ENCODE data around the gene C1D.
A peak's percentile ranks its signal among the peaks of the same experiment; 100 is the strongest.
"Not testable (repeated sequence)": the region's sequence is repeated elsewhere in the genome, so short reads cannot be mapped to it uniquely, and the experiment has no call there.

Gene C1D

GRCh38 chr2:68062680-68063387 is at the start of gene C1D:
Gene C1D (minus strand): TSS chr2:68063004. CDS start chr2:68047310, 15,694 bp downstream.
- peak; percentile 98 for DNase-seq

GRCh38 chr2:68110102-68110501 is 47.3 kb upstream of the C1D start:
- no peak for DNase-seq

GRCh38 chr2:68108120-68108519 is 45.3 kb upstream of the C1D start:
- DNase-seq, result no peak

- DNase-seq, result no peak
Observed at GRCh38 chr2:68107475-68107874, 44.7 kb upstream of the C1D start.

- DNase-seq, result no peak
Observed at GRCh38 chr2:68104111-68104835, 41.5 kb upstream of the C1D start.

GRCh38 chr2:68103709-68104055 is 40.9 kb upstream of the C1D start:
- no peak for DNase-seq

GRCh38 chr2:68103030-68103708 is 40.4 kb upstream of the C1D start:
- no peak for DNase-seq

- DNase-seq, result no peak
Observed at GRCh38 chr2:68100189-68100588, 37.4 kb upstream of the C1D start.

GRCh38 chr2:68099260-68099659 is 36.5 kb upstream of the C1D start:
- DNase-seq, result no peak

- no peak for DNase-seq
Observed at GRCh38 chr2:68098291-68098797, 35.5 kb upstream of the C1D start.

GRCh38 chr2:68094111-68094510 is 31.3 kb upstream of the C1D start:
- no peak for DNase-seq

- DNase-seq, result no peak
Observed at GRCh38 chr2:68093634-68094033, 30.8 kb upstream of the C1D start.

- no peak for DNase-seq
Observed at GRCh38 chr2:68091439-68092034, 28.7 kb upstream of the C1D start.

- DNase-seq, result no peak
Observed at GRCh38 chr2:68089961-68090360, 27.2 kb upstream of the C1D start.

GRCh38 chr2:68088940-68089339 is 26.1 kb upstream of the C1D start:
- no peak for DNase-seq

- DNase-seq, result no peak
Observed at GRCh38 chr2:68086166-68086565, 23.4 kb upstream of the C1D start.

- no peak for DNase-seq
Observed at GRCh38 chr2:68083346-68083745, 20.5 kb upstream of the C1D start.

GRCh38 chr2:68074050-68074449 is 11.2 kb upstream of the C1D start:
- DNase-seq, result no peak

- DNase-seq, result not testable (repeated sequence)
Observed at GRCh38 chr2:68063797-68064646, 1.2 kb upstream of the C1D start.

- DNase-seq, result no peak
Observed at GRCh38 chr2:68060652-68061051, 2.2 kb downstream of the C1D start.

- DNase-seq, result no peak
Observed at GRCh38 chr2:68059784-68060525, 2.8 kb downstream of the C1D start.

All from activated CD8-positive, alpha-beta memory T cell treated with anti-CD3 and anti-CD28 coated beads for 24 hours (primary cell).